H1 (cell line): ENCODE measurements around the gene OR2A42. TPM values are rescaled to one million over a fixed set of nuclear protein-coding genes. Genes with fewer than 3 reads are reported as not detected.
"Not testable (repeated sequence)": the region's sequence is repeated elsewhere in the genome, so short reads cannot be mapped to it uniquely, and the experiment has no call there.

ENCODE experiments used
- CTCF ChIA-PET: fragments of 300-600 bp; sonication (Branson Sonifier 250); formaldehyde crosslinking; loops from one replicate; lab custom pipeline; 2021; ENCODE audit not compliant: partially characterized antibody; lab: Charles Lee
- POLR2A ChIA-PET: fragments of 300-600 bp; sonication (Branson Sonifier 250); formaldehyde crosslinking; loops from one replicate; lab custom pipeline; 2021; ENCODE audit warnings: inconsistent platforms; ENCODE audit not compliant: partially characterized antibody; lab: Charles Lee
- DNase-seq, 2 experiments: peaks; one replicate each; pipeline versions ENCODE4 v3.0.0 to v3.0.0-alpha.2; 2010 to 2022; ENCODE audit warnings: low spot score in 2 of 2, low read depth in 1 of 2, mixed read lengths in 1 of 2
- FAIRE-seq: peaks from 2 replicates; lab custom pipeline; 2011; peaks lifted over from hg19 to GRCh38; lab: Jason Lieb, UNC
- H2AFZ ChIP-seq: 2 replicates; pipeline ENCODE4 v1.8.1; 2012; ENCODE audit warnings: low read length, inconsistent platforms
- H2AK5ac ChIP-seq: 2 replicates; pipeline ENCODE4 v1.6.1; 2013; ENCODE audit warnings: low read depth, low read length
- H2BK120ac ChIP-seq: replicated peaks from 2 replicates; pipeline ENCODE3; 2013; ENCODE audit warnings: low read depth, low read length, inconsistent platforms
- H2BK12ac ChIP-seq: 2 replicates; pipeline ENCODE4 v1.6.1; 2013; ENCODE audit warnings: low read depth, low read length
- H2BK15ac ChIP-seq: 2 replicates; pipeline ENCODE4 v1.6.1; 2013; ENCODE audit warnings: low read length
- H2BK20ac ChIP-seq: 2 replicates; pipeline ENCODE4 v1.6.1; 2013; ENCODE audit warnings: low read length
- H2BK5ac ChIP-seq: 2 replicates; pipeline ENCODE4 v1.6.1; 2013; ENCODE audit warnings: low read depth, low read length
- H3K14ac ChIP-seq: 2 replicates; pipeline ENCODE4 v1.6.1; 2013; ENCODE audit warnings: inconsistent platforms; ENCODE audit not compliant: insufficient read length
- H3K18ac ChIP-seq: 2 replicates; pipeline ENCODE4 v1.6.1; 2013; ENCODE audit warnings: low read length; ENCODE audit errors: extremely low read depth
- H3K23ac ChIP-seq: 2 replicates; pipeline ENCODE4 v1.6.1; 2013; ENCODE audit warnings: inconsistent platforms; ENCODE audit not compliant: insufficient read length
- H3K23me2 ChIP-seq: 2 replicates; pipeline ENCODE4 v1.6.1; 2013; ENCODE audit warnings: low read depth, low read length
- H3K27ac ChIP-seq: 2 replicates; pipeline ENCODE4 v1.6.1; 2011; ENCODE audit warnings: low read depth, low read length, inconsistent platforms
- H3K27me3 ChIP-seq, 4 experiments: replicated peaks in 1 of 4; 1 replicate in 1 of 4; 2 replicates in 3 of 4; pipeline versions ENCODE4 v1.6.1 to v1.8.1; 2011 to 2013; ENCODE audit warnings: low read length in 3 of 4, mild to moderate bottlenecking in 3 of 4, inconsistent platforms in 2 of 4, mixed read lengths in 2 of 4, moderate library complexity in 1 of 4; ENCODE audit not compliant: control insufficient read depth in 3 of 4, insufficient read depth in 3 of 4; ENCODE audit errors: extremely low read depth in 1 of 4
- H3K36me3 ChIP-seq, 4 experiments: 2 replicates each; pipeline versions ENCODE4 v1.6.1 to v1.8.1; 2011 to 2013; ENCODE audit warnings: mild to moderate bottlenecking in 4 of 4, low read length in 3 of 4, moderate library complexity in 2 of 4, control low read depth in 1 of 4, inconsistent platforms in 1 of 4; ENCODE audit not compliant: insufficient read depth in 4 of 4, control insufficient read depth in 2 of 4
- H3K4ac ChIP-seq: replicated peaks from 2 replicates; pipeline ENCODE3; 2013; ENCODE audit warnings: low read length, low read depth, mixed read lengths, inconsistent platforms; ENCODE audit not compliant: insufficient read length
- H3K4me1 ChIP-seq, 4 experiments: replicated peaks in 1 of 4; 1 replicate in 1 of 4; 2 replicates in 3 of 4; pipeline versions ENCODE4 v1.6.1 to v1.8.1; 2011 to 2013; ENCODE audit warnings: low read length in 3 of 4, inconsistent platforms in 2 of 4, mixed read lengths in 1 of 4; ENCODE audit not compliant: insufficient read depth in 4 of 4, control insufficient read depth in 3 of 4
- H3K4me2 ChIP-seq, 2 experiments: 2 replicates each; pipeline versions ENCODE4 v1.6.1 to v1.8.1; 2011 to 2013; ENCODE audit warnings: low read depth in 2 of 2, low read length in 2 of 2, control low read depth in 1 of 2, inconsistent platforms in 1 of 2, mild to moderate bottlenecking in 1 of 2; ENCODE audit not compliant: insufficient read depth in 1 of 2
- H3K4me3 ChIP-seq, 4 experiments: fragments of 200-600, 300-600 bp in 1 of 4; sonication (generic), shearing (Covaris generic), sonication (Bioruptor Twin) in 1 of 4; 2 replicates each; pipeline versions ENCODE4 v1.5.1 to v1.8.1; 2011 to 2016; ENCODE audit warnings: low read length in 4 of 4, low read depth in 3 of 4, control low read depth in 2 of 4, inconsistent platforms in 2 of 4, mild to moderate bottlenecking in 2 of 4, mixed read lengths in 1 of 4, moderate library complexity in 1 of 4; ENCODE audit not compliant: insufficient read depth in 2 of 4; ENCODE audit errors: extremely low read depth in 1 of 4
- H3K56ac ChIP-seq: replicated peaks from 2 replicates; pipeline ENCODE3; 2013; ENCODE audit warnings: low read depth, mild to moderate bottlenecking, mixed read lengths, low read length, inconsistent platforms; ENCODE audit not compliant: insufficient read length
- H3K79me1 ChIP-seq: 2 replicates; pipeline ENCODE4 v1.6.1; 2013; ENCODE audit warnings: low read depth, low read length, control low read depth
- H3K79me2 ChIP-seq, 2 experiments: 2 replicates each; pipeline versions ENCODE4 v1.6.1 to v1.8.1; 2012 to 2013; ENCODE audit warnings: low read length in 2 of 2, mild to moderate bottlenecking in 2 of 2, inconsistent platforms in 1 of 2; ENCODE audit not compliant: insufficient read depth in 2 of 2, control insufficient read depth in 1 of 2
- H3K9ac ChIP-seq, 4 experiments: replicated peaks in 1 of 4; 1 replicate in 1 of 4; 2 replicates in 3 of 4; pipeline versions ENCODE4 v1.6.1 to v1.8.1; 2011 to 2013; ENCODE audit warnings: low read depth in 3 of 4, low read length in 3 of 4, control low read depth in 2 of 4, mild to moderate bottlenecking in 2 of 4, moderate library complexity in 2 of 4, inconsistent platforms in 1 of 4; ENCODE audit errors: extremely low read depth in 1 of 4
- H3K9me3 ChIP-seq, 2 experiments: 2 replicates each; pipeline versions ENCODE4 v1.6.1 to v1.8.1; 2012 to 2013; ENCODE audit warnings: mild to moderate bottlenecking in 2 of 2, moderate library complexity in 2 of 2, control low read depth in 1 of 2, inconsistent platforms in 1 of 2, low read depth in 1 of 2, low read length in 1 of 2, mixed read lengths in 1 of 2; ENCODE audit not compliant: insufficient read depth in 2 of 2
- H4K20me1 ChIP-seq, 2 experiments: replicated peaks in 1 of 2; 2 replicates each; pipeline versions ENCODE3 to v1.8.1; 2011 to 2013; ENCODE audit warnings: inconsistent platforms in 2 of 2, low read length in 2 of 2, mild to moderate bottlenecking in 1 of 2; ENCODE audit not compliant: insufficient read depth in 2 of 2, control insufficient read depth in 1 of 2
- H4K5ac ChIP-seq: 2 replicates; pipeline ENCODE4 v1.6.1; 2013; ENCODE audit warnings: low read length, low read depth, mixed read lengths, inconsistent platforms; ENCODE audit not compliant: insufficient read length
- H4K8ac ChIP-seq: 2 replicates; pipeline ENCODE4 v1.8.0; 2013; ENCODE audit warnings: mild to moderate bottlenecking, moderate library complexity, low read length, inconsistent platforms; ENCODE audit not compliant: insufficient read depth; ENCODE audit errors: extremely low read depth
- H4K91ac ChIP-seq: replicated peaks from 2 replicates; pipeline ENCODE3; 2013; ENCODE audit warnings: low read length, mixed read lengths, inconsistent platforms; ENCODE audit not compliant: insufficient read length
- WGBS, 2 experiments: shearing (Covaris generic) in 1 of 2; methylation state at CpG; one replicate each; pipeline versions ENCODE4 v1.1.6 to v1.1.7; 2013 to 2015; ENCODE audit warnings: low lambda C conversion rate in 2 of 2, mixed read lengths in 2 of 2, inconsistent platforms in 1 of 2, low coverage in 1 of 2, missing lambda C conversion rate in 1 of 2; ENCODE audit not compliant: insufficient replicate concordance in 2 of 2, insufficient coverage in 1 of 2, insufficient read length in 1 of 2; ENCODE audit errors: extremely low coverage in 1 of 2, missing lambda C conversion rate in 1 of 2; 5-methylcytosine and 5-hydroxymethylcytosine counted together
- polyA plus RNA-seq, 7 experiments: library from polyadenylated mRNA; depleted of rRNA in 3 of 7; stranded (reverse) in 5 of 7; unstranded in 2 of 7; fragments of >200 nt in 5 of 7; fragments of 200-250 nt in 2 of 7; gene quantifications; 1 replicate in 5 of 7; 2 replicates in 1 of 7; 4 replicates in 1 of 7; pipeline versions ENCODE4 v1.2.1 to v1.2.3, GENCODE V29; 2011 to 2013; ENCODE audit warnings: missing spikeins in 2 of 7, mixed read lengths in 2 of 7
- total RNA-seq: library from RNA; stranded (reverse); fragmentation: NEBNext Ultra II Directional; extraction: Animal tissue kit (Norgen Biotek cat#: 25700); gene quantifications from 2 replicates; pipeline ENCODE4 v1.2.1, GENCODE V29; 2021

Gene OR2A42
- total and polyA plus RNA-seq, 2 of the 8 experiments (the other 6 are each of a cell fraction or from before 2014, with no cell fraction given): not detected

DNA sequence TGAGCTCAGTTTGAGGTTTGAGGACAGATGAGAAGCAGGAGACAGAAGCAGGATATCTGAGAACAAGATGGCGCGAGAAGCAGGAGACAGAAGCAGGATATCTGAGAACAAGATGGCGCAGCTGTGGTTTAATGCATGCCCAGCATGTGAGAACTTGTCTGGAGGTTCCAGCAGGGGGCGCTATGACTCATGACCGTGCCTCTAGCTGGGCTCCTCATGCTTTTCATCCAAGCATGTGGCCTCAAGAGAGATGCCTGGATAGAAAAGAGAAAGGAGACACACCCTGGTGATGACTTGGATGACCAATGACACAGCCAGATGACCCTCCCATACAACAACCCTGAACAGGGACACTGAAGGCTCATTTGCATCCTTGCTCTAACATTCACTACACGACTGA is 40.6 kb upstream of the OR2A42 start:
- H3K18ac ChIP-seq, H2BK5ac ChIP-seq, H4K91ac ChIP-seq, H4K8ac ChIP-seq, H3K27ac ChIP-seq, H3K9me3 ChIP-seq, POLR2A ChIA-PET, H3K4me3 ChIP-seq, H3K56ac ChIP-seq, H3K23ac ChIP-seq, H3K79me2 ChIP-seq, CTCF ChIA-PET, H2BK20ac ChIP-seq, H3K4ac ChIP-seq, DNase-seq, H3K36me3 ChIP-seq, H3K27me3 ChIP-seq, H3K9ac ChIP-seq, H2AFZ ChIP-seq, H3K4me1 ChIP-seq, H4K5ac ChIP-seq, H2AK5ac ChIP-seq, H3K79me1 ChIP-seq, H2BK120ac ChIP-seq, H3K4me2 ChIP-seq, H2BK12ac ChIP-seq, H2BK15ac ChIP-seq, H3K23me2 ChIP-seq, H3K14ac ChIP-seq, H4K20me1 ChIP-seq: not testable (repeated sequence)
- WGBS, 2 experiments: 97% methylated on average over 3 of the region's 6 CpGs; no CpG with 5 or more reads in 1 of the 2 experiments
- peak; percentile 36 for FAIRE-seq

DNA sequence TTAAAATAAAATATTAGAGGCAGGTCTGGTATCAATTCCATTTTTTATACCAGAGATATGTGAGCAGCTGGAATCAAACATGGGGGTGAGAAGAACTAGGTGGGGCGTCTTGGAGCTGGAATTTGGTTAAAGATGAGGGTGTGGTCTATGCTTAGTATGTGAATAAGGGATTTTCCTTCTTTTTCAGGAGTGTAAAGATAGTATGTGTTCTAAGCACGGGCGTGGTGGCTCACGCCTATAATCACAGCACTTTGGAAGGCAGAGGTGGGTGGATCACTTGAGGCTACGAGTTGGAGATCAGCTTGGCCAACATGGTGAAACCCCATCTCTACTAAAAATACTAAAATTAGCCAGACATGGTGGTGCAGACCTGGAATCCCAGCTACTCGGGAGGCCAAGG is 35.9 kb upstream of the OR2A42 start:
- DNase-seq, H3K9ac ChIP-seq, H4K5ac ChIP-seq, H3K56ac ChIP-seq, H3K4me1 ChIP-seq, H3K79me1 ChIP-seq, H2BK12ac ChIP-seq, H2AFZ ChIP-seq, H3K23ac ChIP-seq, H4K8ac ChIP-seq, H4K20me1 ChIP-seq, H2BK20ac ChIP-seq, H2BK15ac ChIP-seq, H3K14ac ChIP-seq, POLR2A ChIA-PET, H2BK120ac ChIP-seq, H3K79me2 ChIP-seq, H3K4me2 ChIP-seq, H3K18ac ChIP-seq, H3K4me3 ChIP-seq, H4K91ac ChIP-seq, H3K23me2 ChIP-seq, FAIRE-seq, CTCF ChIA-PET, H3K27me3 ChIP-seq, H3K36me3 ChIP-seq, H2BK5ac ChIP-seq, H3K9me3 ChIP-seq, H2AK5ac ChIP-seq, H3K27ac ChIP-seq, H3K4ac ChIP-seq: not testable (repeated sequence)
- 93% methylated on average over 4 of the region's 6 CpGs; no CpG with 5 or more reads in 1 of the 2 experiments for WGBS, 2 experiments
